ENCODE results near the gene MAB21L3.

Gene MAB21L3

GRCh38 chr1:116092752-116093489, 18.3 kb upstream of the MAB21L3 start:
- H3K4me3 ChIP-seq (ENCODE audit: control insufficient read depth, low read depth, low read length) = no peak overlapping the region
- no peak for TF ChIP-seq CTCF (conservative IDR thresholded peaks at IDR 0.05; ENCODE audit: control insufficient read depth, insufficient read depth, low read depth, low read length)
- no peak for DNase-seq (ENCODE audit: low read depth)

- no peak for DNase-seq (ENCODE audit: low read depth)
- H3K4me3 ChIP-seq (ENCODE audit: control insufficient read depth, low read depth, low read length) = no peak overlapping the region
- TF ChIP-seq CTCF (conservative IDR thresholded peaks at IDR 0.05; ENCODE audit: control insufficient read depth, insufficient read depth, low read depth, low read length) = no peak
These were observed 16.2 kb upstream of the MAB21L3 start for GRCh38 chr1:116095027-116095426.

GRCh38 chr1:116096013-116096618, 15.1 kb upstream of the MAB21L3 start:
- no peak for TF ChIP-seq CTCF (conservative IDR thresholded peaks at IDR 0.05; ENCODE audit: control insufficient read depth, insufficient read depth, low read depth, low read length)
- no peak for DNase-seq (ENCODE audit: low read depth)
- H3K4me3 ChIP-seq (ENCODE audit: control insufficient read depth, low read depth, low read length) = no peak overlapping the region

- no peak overlapping the region for H3K4me3 ChIP-seq (ENCODE audit: control insufficient read depth, low read depth, low read length)
These were observed 13.6 kb upstream of the MAB21L3 start for GRCh38 chr1:116097626-116098025.

GRCh38 chr1:116099379-116099778, 11.8 kb upstream of the MAB21L3 start:
- no peak overlapping the region for H3K4me3 ChIP-seq (ENCODE audit: control insufficient read depth, low read depth, low read length)
- no peak for DNase-seq (ENCODE audit: low read depth)
- no peak for TF ChIP-seq CTCF (conservative IDR thresholded peaks at IDR 0.05; ENCODE audit: control insufficient read depth, insufficient read depth, low read depth, low read length)

More at GRCh38 chr1:116097626-116098025, 13.6 kb upstream of the MAB21L3 start:
- no peak for DNase-seq (ENCODE audit: low read depth)
- no peak for TF ChIP-seq CTCF (conservative IDR thresholded peaks at IDR 0.05; ENCODE audit: control insufficient read depth, insufficient read depth, low read depth, low read length)

GRCh38 chr1:116099919-116100318, 11.3 kb upstream of the MAB21L3 start:
- DNase-seq (ENCODE audit: low read depth) = no peak
- TF ChIP-seq CTCF (conservative IDR thresholded peaks at IDR 0.05; ENCODE audit: control insufficient read depth, insufficient read depth, low read depth, low read length) = no peak
- H3K4me3 ChIP-seq (ENCODE audit: control insufficient read depth, low read depth, low read length) = no peak overlapping the region
